Stimulated activated CD8-positive, alpha-beta memory T cell treated with anti-CD3 and anti-CD28 coated beads, Interleukin-12 subunit alpha, Interleukin-12 subunit beta, amount 100 ng/mL, for 24 hours (primary cell): ENCODE results near the gene NPTX1.
"Not testable (repeated sequence)": the region's sequence is repeated elsewhere in the genome, so short reads cannot be mapped to it uniquely, and the experiment has no call there.

ENCODE experiments used
- DNase-seq: peaks from one replicate; pipeline ENCODE4 v3.0.0-alpha.2; 2020; ENCODE audit errors: extremely low read depth

Gene NPTX1, protein sequence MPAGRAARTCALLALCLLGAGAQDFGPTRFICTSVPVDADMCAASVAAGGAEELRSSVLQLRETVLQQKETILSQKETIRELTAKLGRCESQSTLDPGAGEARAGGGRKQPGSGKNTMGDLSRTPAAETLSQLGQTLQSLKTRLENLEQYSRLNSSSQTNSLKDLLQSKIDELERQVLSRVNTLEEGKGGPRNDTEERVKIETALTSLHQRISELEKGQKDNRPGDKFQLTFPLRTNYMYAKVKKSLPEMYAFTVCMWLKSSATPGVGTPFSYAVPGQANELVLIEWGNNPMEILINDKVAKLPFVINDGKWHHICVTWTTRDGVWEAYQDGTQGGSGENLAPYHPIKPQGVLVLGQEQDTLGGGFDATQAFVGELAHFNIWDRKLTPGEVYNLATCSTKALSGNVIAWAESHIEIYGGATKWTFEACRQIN

GRCh38 chr17:80475910-80476876 lies at the start of gene NPTX1:
TSS of gene NPTX1 (minus strand) at chr17:80476607. CDS start at chr17:80476446, 161 bp downstream.
- DNase-seq = no peak

GRCh38 chr17:80523956-80524712 lies 47.7 kb upstream of the NPTX1 start:
- DNase-seq = no peak

- no peak for DNase-seq
Observed at GRCh38 chr17:80523054-80523744, 46.8 kb upstream of the NPTX1 start.

DNA sequence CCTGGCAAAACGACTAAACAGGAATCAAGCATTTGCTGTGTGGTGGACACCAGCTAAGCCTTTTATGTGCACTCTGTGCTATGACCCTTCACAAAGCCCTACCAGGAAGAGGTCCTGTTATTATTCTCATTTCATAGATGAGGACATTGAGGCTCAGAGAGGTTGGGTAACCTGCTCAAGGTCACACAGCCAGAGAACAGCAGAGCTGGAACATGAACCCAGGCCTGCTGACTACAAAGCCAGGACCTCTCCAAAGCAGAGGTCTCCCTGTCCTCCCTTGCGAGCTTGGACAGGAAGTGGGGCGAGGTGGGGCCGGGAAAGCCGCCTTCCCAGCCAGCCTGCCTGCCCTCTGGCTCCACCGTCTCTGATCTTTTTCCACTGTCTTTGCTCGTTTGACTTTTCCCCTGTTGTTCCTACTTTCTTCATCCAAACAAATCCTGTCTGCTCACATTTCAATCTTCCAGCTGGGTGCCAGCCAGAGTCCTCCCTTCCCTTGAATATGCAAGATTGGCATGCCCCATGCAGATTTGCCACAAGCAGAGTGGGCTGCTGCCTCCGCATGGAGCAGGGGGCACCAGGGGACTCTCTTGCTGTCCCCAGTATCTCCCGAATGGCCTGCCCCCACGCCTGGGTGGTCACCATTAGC lies 44.5 kb upstream of the NPTX1 start:
- DNase-seq = no peak

- DNase-seq = no peak
Observed at GRCh38 chr17:80519091-80519781, 42.8 kb upstream of the NPTX1 start.

- DNase-seq = no peak
Observed at GRCh38 chr17:80518392-80518791, 42.0 kb upstream of the NPTX1 start.

- DNase-seq = no peak
Observed at GRCh38 chr17:80517641-80518040, 41.2 kb upstream of the NPTX1 start.

DNA sequence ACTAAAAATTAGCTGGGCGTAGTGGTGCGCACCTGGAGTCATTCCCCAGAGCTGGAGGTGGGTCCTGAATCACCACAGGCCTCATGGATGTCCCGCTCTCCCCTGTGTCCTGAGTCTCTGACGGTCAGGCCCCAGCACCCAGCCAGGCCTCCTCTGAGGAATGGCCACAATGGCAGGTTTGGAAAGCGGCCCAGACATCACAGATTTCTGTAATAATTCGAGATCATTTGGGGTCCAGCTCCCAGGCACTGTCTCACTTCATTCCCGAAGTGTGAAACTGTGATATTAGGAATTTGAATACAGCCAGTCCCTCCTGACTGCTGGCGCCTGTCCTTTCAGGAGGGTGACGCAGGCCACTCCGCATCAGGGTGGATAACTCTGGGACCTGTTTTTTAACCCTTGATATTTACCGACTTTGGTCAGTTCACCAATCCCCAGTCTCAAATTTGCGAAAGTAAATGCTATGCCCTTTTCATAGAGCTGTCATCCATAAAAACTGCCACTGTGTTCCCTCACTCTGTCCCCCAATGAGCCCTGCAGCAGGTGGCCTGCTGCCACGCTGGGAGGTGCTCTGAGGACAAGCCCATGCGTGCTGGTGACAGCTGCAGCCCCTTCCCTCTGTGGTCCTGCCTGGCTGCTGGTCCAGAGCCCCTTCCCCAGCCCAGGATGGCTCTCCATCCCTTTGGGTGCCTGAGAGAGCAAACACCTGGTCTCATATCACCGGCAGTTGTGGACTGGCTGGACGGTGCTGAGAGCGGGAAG lies 39.9 kb upstream of the NPTX1 start:
- no peak for DNase-seq

GRCh38 chr17:80513892-80514291 lies 37.5 kb upstream of the NPTX1 start:
- DNase-seq = no peak

DNA sequence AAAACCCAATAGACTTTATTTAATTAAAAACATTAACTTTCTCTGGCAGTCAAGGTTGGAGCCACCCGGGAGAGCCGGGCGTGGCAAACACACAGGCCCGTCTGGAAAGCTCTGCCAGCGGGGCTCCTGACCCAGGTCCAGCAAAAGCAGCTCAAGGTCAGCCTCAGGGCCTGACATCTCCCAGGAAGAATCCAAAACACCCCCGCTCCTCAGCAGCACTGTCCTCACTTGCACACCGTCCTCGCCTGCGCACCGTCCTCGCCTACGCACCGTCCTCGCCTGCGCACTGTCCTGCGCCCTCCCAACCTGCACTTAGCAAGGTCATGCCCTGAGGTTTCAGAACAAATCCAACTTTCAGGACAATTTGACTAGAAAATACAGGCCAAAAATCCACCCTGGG lies 36.8 kb upstream of the NPTX1 start:
- no peak for DNase-seq

DNA sequence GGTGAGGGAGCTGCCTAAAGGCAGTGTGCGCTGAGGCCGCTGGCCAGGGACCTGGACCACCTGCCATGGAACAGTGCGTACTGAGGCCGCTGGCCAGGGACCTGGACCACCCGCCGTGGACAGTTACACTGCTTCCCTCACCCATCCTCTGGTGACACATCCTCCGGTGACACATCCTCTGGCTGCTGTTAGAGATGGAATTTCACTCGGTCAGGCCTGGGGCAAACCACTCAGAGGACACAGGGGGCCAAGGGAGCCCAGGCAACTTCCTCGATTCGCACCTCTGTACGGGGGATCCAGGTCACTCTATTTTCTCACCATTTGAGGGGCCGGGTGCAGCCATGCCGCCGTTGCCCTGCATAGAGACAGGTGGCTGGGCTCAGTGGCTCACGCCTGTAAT lies 35.8 kb upstream of the NPTX1 start:
- DNase-seq = no peak

GRCh38 chr17:80511222-80512180 lies 35.1 kb upstream of the NPTX1 start:
- no peak for DNase-seq

- DNase-seq = no peak
Observed at GRCh38 chr17:80510772-80511171, 34.4 kb upstream of the NPTX1 start.

GRCh38 chr17:80510132-80510531 lies 33.7 kb upstream of the NPTX1 start:
- no peak for DNase-seq

- DNase-seq = no peak
Observed at GRCh38 chr17:80509311-80509710, 32.9 kb upstream of the NPTX1 start.

DNA sequence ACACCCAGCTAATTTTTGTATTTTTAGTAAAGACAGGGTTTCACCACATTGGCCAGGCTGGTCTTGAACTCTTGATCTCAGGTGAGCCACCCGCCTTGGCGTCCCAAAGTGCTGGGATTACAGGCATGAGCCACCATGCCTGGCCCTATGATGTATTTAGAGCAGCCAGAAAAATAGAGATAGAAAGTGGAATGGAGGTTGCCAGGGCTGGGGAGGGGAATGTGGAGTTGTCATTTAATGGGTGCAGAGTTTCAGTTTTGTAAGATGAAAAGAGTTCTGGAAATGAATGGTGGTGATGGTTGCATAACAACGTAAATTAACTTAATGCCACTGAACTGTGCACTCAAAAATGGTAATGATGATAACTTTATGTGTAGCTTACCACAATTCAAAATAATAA lies 31.6 kb upstream of the NPTX1 start:
- no peak for DNase-seq

DNA sequence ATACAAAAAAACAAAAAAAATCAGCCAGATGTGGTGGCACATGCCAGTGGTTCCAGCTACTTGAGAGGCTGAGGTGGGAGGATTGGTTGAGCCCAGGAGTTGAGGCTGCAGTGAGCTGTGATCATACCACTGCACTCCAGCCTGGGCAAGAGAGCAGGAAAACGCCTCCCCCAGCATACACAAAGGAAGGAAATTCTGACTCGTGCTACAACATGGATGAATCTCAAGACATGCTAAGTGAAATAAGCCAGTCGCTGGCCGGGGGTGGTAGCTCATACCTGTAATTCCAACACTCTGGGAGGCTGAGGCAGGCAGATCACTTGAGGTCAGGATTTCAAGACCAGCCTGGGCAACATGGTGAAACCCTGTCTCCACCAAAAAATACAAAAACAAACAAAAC lies 30.8 kb upstream of the NPTX1 start:
- not testable (repeated sequence) for DNase-seq

- no peak for DNase-seq
Observed at GRCh38 chr17:80504686-80505413, 28.4 kb upstream of the NPTX1 start.
